ENCODE data around the gene DMRTA1.

DNA sequence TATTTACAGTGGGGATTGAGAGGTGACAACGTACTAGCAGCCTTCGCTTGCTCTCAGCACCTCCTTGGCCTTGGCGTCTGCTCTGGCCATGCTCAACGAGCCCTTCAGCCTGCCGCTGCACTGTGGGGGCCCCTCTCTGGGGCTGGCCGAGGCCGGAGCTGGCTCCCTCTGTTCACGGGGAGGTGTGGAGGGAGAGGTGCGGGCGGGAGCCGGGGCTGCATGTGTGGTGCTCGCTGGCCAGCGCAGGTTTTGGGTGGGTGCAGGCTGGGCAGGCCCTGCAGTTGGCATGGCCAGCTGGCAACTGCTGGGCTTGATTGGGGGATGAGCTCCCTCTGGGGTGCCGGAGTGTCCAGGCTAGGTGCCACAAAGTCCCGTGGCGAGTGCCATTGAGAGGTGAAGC is 5.8 kb upstream of the DMRTA1 start:
- TF ChIP-seq ZFP3 (CRISPR knock-in tag; IDR thresholded peaks at IDR 0.05) = no peak
- no peak for TF ChIP-seq ZNF8 (CRISPR knock-in tag; IDR thresholded peaks at IDR 0.05)
- no peak for TF ChIP-seq ESRRG (CRISPR knock-in tag; IDR thresholded peaks at IDR 0.05)
- TF ChIP-seq BACH2 (CRISPR knock-in tag; IDR thresholded peaks at IDR 0.05; ENCODE audit: borderline replicate concordance) = no peak
- no peak for TF ChIP-seq SNAI2 (CRISPR knock-in tag; IDR thresholded peaks at IDR 0.05)
- TF ChIP-seq ARNTL (CRISPR knock-in tag; IDR thresholded peaks at IDR 0.05; ENCODE audit: borderline replicate concordance, low read depth) = no peak
- TF ChIP-seq TSHZ2 (CRISPR knock-in tag; IDR thresholded peaks at IDR 0.05) = no peak
- TF ChIP-seq OSR1 (CRISPR knock-in tag; IDR thresholded peaks at IDR 0.05) = no peak
- no peak for TF ChIP-seq ZNF70 (CRISPR knock-in tag; IDR thresholded peaks at IDR 0.05)
- TF ChIP-seq POU6F1 (CRISPR knock-in tag; IDR thresholded peaks at IDR 0.05; ENCODE audit: borderline replicate concordance, low read depth) = no peak
- TF ChIP-seq TOX (CRISPR knock-in tag; IDR thresholded peaks at IDR 0.05; ENCODE audit: borderline replicate concordance) = no peak
- TF ChIP-seq PATZ1 (CRISPR knock-in tag; IDR thresholded peaks at IDR 0.05; ENCODE audit: borderline replicate concordance) = no peak
